Vagina (tissue), 2 donors: ENCODE data around the gene CNOT1. TPM values are rescaled to one million over a fixed set of nuclear protein-coding genes. Genes with fewer than 3 reads are reported as not detected.

Source experiments
- DNase-seq, 2 donors: peaks; one replicate each; pipeline ENCODE4 v3.0.0-alpha.2; 2017; ENCODE audit errors: extremely low spot score in 2 of 2
- H3K27ac ChIP-seq: fragments of 200-600 bp; sonication (generic); one replicate; pipeline ENCODE4 v1.5.1; 2019
- H3K27me3 ChIP-seq: fragments of 200-600 bp; sonication (generic); one replicate; pipeline ENCODE4 v1.5.1; 2019
- H3K36me3 ChIP-seq, 2 donors: fragments of 200-600 bp; sonication (generic); one replicate each; pipeline ENCODE4 v1.5.1; 2017 to 2019
- H3K4me1 ChIP-seq: fragments of 200-600 bp; sonication (generic); one replicate; pipeline ENCODE4 v1.5.1; 2019
- H3K4me3 ChIP-seq, 2 donors: fragments of 200-600 bp; sonication (generic); 1 replicate in 1 of 2; 2 replicates in 1 of 2; pipeline ENCODE4 v1.5.1; 2016 to 2019
- H3K9me3 ChIP-seq: fragments of 200-600 bp; sonication (generic); one replicate; pipeline ENCODE4 v1.5.1; 2019
- POLR2A ChIP-seq, 2 donors: fragments of 450-650 bp; IDR thresholded peaks; one replicate each; pipeline ENCODE4 v1.6.1; 2017; ENCODE audit warnings: antibody characterized with exemption in 2 of 2, mild to moderate bottlenecking in 2 of 2, moderate library complexity in 2 of 2
- POLR2AphosphoS5 ChIP-seq, 2 donors: sonication (generic); formaldehyde crosslinking; IDR thresholded peaks; one replicate each; pipeline ENCODE4 v1.9.0; 2017; ENCODE audit warnings: antibody characterized with exemption in 2 of 2, mild to moderate bottlenecking in 2 of 2, low read depth in 1 of 2; ENCODE audit not compliant: insufficient read depth in 1 of 2
- intact Hi-C: fragments of 100-400 bp; cut with DNase I; formaldehyde crosslinking; loops from one replicate; pipeline ENCODE4 v1.15.1; 2023
- total RNA-seq: library from RNA; depleted of rRNA; stranded (reverse); fragments of >200 nt; gene quantifications from one replicate; pipeline ENCODE4 v1.2.3, GENCODE V29; 2016
- TF ChIP-seq, protein P1 (sequence below), 3 experiments: fragments of 450-650 bp in 2 of 3; fragments of 200-600 bp in 1 of 3; sonication (generic) in 1 of 3; IDR thresholded peaks; one replicate each; pipeline ENCODE4 v1.5.1; 2017 to 2019; ENCODE audit warnings: antibody characterized with exemption in 3 of 3, mild to moderate bottlenecking in 2 of 3, moderate library complexity in 2 of 3

Gene CNOT1
- total RNA-seq, 1 donor from 2014 or later: 115 TPM

DNA sequence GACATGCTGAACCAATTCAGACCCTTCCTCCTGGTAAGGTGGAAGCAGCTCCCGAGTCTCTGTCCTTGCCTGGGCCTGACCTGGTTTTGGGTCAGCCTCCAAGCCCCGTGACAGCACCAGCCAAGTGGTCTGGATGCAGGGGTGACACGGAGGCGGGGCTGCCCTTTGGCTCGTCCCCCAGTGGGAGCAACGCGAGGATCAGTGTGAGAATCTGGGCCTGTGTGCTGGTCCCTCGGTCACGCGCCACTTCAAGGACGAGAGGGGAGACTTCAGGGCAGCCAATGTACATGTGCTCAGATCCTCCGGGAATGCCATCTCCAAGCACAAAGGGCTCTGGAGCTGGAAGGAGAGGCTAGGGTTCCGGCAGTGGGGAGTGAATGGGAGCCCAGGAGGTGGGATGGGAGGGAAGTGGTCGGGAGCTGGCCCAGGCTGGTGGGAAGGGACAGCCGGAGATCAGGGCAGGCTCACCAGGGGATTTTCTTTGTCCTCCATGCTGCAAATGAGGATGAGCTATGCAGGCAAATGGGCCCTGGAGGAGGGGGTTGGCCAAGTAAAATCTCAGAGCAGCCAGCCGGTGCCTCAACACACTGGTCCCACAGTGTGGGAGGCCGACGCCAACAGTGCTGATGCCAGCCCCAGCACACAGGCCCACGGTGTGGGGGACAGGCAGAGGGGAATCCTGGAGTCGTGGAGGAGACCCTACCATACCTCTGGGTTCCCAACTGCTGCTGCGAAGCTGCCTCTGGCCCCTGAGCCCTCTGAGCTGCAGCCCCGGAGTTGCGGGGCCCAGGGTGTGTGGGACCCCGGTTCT, 133.9 kb downstream of the CNOT1 start:
- H3K27ac ChIP-seq: peak overlapping the region; percentile 7
- H3K4me3 ChIP-seq: no peak overlapping the region
- no peak for DNase-seq
- TF ChIP-seq POLR2AphosphoS5 (IDR thresholded peaks at IDR 0.05; ENCODE audit: insufficient read depth in 1 of 2, low read depth in 1 of 2) (no peak), POLR2A (IDR thresholded peaks at IDR 0.05) (no peak)
- TF ChIP-seq, protein P1, sequence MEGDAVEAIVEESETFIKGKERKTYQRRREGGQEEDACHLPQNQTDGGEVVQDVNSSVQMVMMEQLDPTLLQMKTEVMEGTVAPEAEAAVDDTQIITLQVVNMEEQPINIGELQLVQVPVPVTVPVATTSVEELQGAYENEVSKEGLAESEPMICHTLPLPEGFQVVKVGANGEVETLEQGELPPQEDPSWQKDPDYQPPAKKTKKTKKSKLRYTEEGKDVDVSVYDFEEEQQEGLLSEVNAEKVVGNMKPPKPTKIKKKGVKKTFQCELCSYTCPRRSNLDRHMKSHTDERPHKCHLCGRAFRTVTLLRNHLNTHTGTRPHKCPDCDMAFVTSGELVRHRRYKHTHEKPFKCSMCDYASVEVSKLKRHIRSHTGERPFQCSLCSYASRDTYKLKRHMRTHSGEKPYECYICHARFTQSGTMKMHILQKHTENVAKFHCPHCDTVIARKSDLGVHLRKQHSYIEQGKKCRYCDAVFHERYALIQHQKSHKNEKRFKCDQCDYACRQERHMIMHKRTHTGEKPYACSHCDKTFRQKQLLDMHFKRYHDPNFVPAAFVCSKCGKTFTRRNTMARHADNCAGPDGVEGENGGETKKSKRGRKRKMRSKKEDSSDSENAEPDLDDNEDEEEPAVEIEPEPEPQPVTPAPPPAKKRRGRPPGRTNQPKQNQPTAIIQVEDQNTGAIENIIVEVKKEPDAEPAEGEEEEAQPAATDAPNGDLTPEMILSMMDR (IDR thresholded peaks at IDR 0.05): no peak
- H3K9me3 ChIP-seq: no peaks in the 10 kb centered on the region
- intact Hi-C loops: no loop called here
- H3K36me3 ChIP-seq: no peaks in the 10 kb centered on the region
- peaks cover 13% of the 10 kb centered on the region for H3K4me1 ChIP-seq
- no peaks in the 10 kb centered on the region for H3K27me3 ChIP-seq

DNA sequence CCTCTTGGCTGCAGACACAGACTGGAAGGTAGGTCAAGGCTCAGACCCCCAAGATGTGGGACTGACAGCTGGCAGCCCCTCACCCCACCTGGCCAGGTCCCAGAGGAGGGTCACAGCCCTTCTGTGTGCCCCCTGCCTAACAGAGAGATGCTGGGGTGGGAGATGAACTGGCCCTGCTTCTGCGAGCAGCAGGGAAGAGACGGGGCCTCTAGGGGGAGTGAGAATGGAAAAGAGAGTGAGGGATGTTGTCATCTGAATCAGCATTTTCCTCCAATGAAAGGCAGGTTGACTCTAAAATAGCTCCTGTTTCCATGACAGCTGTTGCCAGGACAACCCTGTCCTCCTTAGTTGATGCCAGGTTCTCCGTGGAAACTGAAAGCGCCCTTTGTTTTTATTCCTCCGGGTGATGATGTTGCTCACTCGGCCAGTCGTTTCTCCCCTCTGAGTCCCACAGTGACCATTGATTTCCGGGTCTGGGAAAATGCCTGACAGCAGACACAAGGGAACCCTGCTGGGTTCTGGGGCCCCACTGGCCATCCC, 134.6 kb downstream of the CNOT1 start:
- H3K27me3 ChIP-seq: no peaks in the 10 kb centered on the region
- intact Hi-C loops: no loop called here
- H3K4me3 ChIP-seq: no peak overlapping the region
- TF ChIP-seq, protein P1 (IDR thresholded peaks at IDR 0.05): no peak
- TF ChIP-seq POLR2AphosphoS5 (IDR thresholded peaks at IDR 0.05; ENCODE audit: insufficient read depth in 1 of 2, low read depth in 1 of 2) (no peak), POLR2A (IDR thresholded peaks at IDR 0.05) (no peak)
- H3K36me3 ChIP-seq: no peaks in the 10 kb centered on the region
- H3K4me1 ChIP-seq: peaks cover 6% of the 10 kb centered on the region
- no peak overlapping the region for H3K27ac ChIP-seq
- no peak for DNase-seq
- H3K9me3 ChIP-seq: no peaks in the 10 kb centered on the region

DNA sequence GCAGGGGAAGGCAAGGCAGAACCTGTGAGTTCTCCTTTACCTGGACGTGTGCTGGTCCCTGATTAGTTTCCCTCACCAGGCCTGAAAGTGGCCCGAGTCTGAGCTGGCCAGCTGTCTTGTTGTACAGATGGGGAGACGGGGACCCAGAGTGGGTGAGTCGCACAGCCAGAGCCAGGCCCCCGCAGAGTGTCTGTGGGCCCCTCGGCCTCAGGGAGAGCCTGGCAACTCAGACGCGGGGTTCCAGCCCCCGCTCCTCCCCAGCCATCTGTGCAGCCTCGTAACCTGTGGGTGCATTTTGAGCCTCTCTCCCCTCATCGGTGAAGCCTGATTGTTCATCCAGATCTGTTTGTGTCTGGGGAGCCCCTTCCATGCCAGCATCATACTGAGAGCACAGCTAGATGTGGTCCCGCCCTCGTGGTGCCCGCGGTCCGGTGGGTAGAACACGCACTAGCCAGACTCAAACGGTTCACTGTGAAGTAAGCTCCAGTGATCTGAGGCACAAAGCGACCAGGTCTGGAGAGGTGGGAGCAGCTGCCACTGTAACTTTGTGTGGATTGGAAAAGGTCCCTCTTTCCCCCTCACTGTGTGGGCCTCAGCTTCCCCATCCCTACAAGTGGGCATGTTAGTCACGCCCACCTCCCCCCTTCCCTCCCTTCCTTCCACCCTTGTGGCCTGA, 135.7 kb downstream of the CNOT1 start:
- H3K36me3 ChIP-seq: no peaks in the 10 kb centered on the region
- no peak overlapping the region for H3K4me3 ChIP-seq
- no peaks in the 10 kb centered on the region for H3K27me3 ChIP-seq
- TF ChIP-seq, protein P1 (IDR thresholded peaks at IDR 0.05): no peak
- TF ChIP-seq POLR2AphosphoS5 (IDR thresholded peaks at IDR 0.05; ENCODE audit: insufficient read depth in 1 of 2, low read depth in 1 of 2) (no peak), POLR2A (IDR thresholded peaks at IDR 0.05) (no peak)
- no peak overlapping the region for H3K27ac ChIP-seq
- peaks cover 5% of the 10 kb centered on the region for H3K4me1 ChIP-seq
- DNase-seq: no peak
- intact Hi-C loops: no loop called here
- no peaks in the 10 kb centered on the region for H3K9me3 ChIP-seq

DNA sequence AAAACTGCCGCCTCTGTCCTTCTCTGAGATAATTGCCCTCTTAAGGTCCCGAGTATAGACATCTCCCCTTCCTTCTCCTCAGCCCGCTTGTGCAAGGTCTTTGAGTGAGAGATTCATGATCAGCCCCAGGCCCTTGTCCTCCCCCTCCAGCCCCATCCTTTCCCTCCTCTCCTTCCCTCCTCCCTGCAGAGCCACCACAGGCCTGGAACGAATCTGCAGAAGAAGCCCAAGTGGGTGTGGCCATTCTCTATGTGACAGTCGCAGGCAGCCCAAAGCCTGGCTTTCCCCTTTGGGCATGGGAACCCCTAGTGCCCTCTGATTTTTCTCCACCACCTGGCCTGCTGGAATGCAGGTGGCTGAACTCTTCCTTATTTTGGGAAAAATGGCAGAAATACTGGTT, 136.9 kb downstream of the CNOT1 start:
- Histone ChIP-seq H3K4me1 (peaks cover 5% of the 10 kb centered on the region), H3K27ac (no peak overlapping the region), H3K27me3 (no peaks in the 10 kb centered on the region), H3K36me3 (no peaks in the 10 kb centered on the region), H3K9me3 (no peaks in the 10 kb centered on the region), H3K4me3 (no peak overlapping the region)
- no peak for DNase-seq
- intact Hi-C loops: no loop called here
- TF ChIP-seq, protein P1 (IDR thresholded peaks at IDR 0.05): no peak
- TF ChIP-seq POLR2AphosphoS5 (IDR thresholded peaks at IDR 0.05; ENCODE audit: insufficient read depth in 1 of 2, low read depth in 1 of 2): no peak
- no peak for TF ChIP-seq POLR2A (IDR thresholded peaks at IDR 0.05)
